HCT116 (cell line): ENCODE results near the gene ZNF592. TPM values are rescaled to one million over a fixed set of nuclear protein-coding genes. Genes with fewer than 3 reads are reported as not detected.

ENCODE experiments used
- ATAC-seq: fragments of 200-7000 bp; cut with Tn5 transposase; 2 replicates; pipeline ENCODE4 v1.9.1; 2020; ENCODE audit warnings: mild to moderate bottlenecking, moderate library complexity
- BruUV-seq: library from RNA; stranded (reverse); fragments of 400-500 nt; replicated peaks from 2 replicates; lab custom pipeline; 2021; lab: Mats Ljungman, UMichigan
- CTCF ChIA-PET: fragments of 300-600 bp; sonication (Branson Sonifier 250); formaldehyde crosslinking; loops from one replicate; lab custom pipeline; 2021; ENCODE audit warnings: antibody characterized with exemption; lab: Charles Lee
- POLR2A ChIA-PET: fragments of 300-600, 350-600 bp; sonication (Branson Sonifier 250); formaldehyde crosslinking; loops from one replicate; lab custom pipeline; 2021; ENCODE audit warnings: antibody characterized with exemption; lab: Charles Lee
- RAD21 ChIA-PET, 2 experiments: fragments of 300-600 bp; sonication (Branson Sonifier 250); formaldehyde crosslinking; loops; one replicate each; lab custom pipeline; 2023; ENCODE audit warnings: low total read pairs in 2 of 2; ENCODE audit not compliant: uncharacterized antibody in 2 of 2, unreplicated experiment in 2 of 2, low non-redundant PET in 1 of 2; lab: Charles Lee
- DNase-seq: peaks from one replicate; pipeline ENCODE4 v3.0.0-alpha.2; 2010; ENCODE audit warnings: low read depth, low spot score
- H2AFZ ChIP-seq: fragments of 200-600 bp; shearing (Covaris generic), sonication (generic); 2 replicates; pipeline ENCODE4 v1.6.1; 2017; ENCODE audit warnings: low read depth, mixed run types, mixed read lengths, antibody characterized with exemption, low read length; ENCODE audit not compliant: poor library complexity, severe bottlenecking
- H3K27ac ChIP-seq: 2 replicates; pipeline ENCODE4 v1.5.1; 2012; ENCODE audit warnings: low read depth, low read length
- H3K27me3 ChIP-seq: fragments of 200-600 bp; sonication (generic); 2 replicates; pipeline ENCODE4 v1.6.1; 2016; ENCODE audit warnings: mixed run types, low read length, mixed read lengths; ENCODE audit not compliant: insufficient read depth
- H3K36me3 ChIP-seq, 2 experiments: fragments of 200-500 bp in 1 of 2; fragments of 200-600 bp in 1 of 2; sonication (Bioruptor generic) in 1 of 2; sonication (generic) in 1 of 2; 2 replicates each; pipeline versions ENCODE4 v1.5.1 to v1.6.1; 2014 to 2016; ENCODE audit warnings: low read length in 2 of 2, inconsistent platforms in 1 of 2, mixed read lengths in 1 of 2, mixed run types in 1 of 2; ENCODE audit not compliant: insufficient read depth in 2 of 2, control insufficient read depth in 1 of 2
- H3K4me1 ChIP-seq, 2 experiments: fragments of 200-600 bp in 1 of 2; sonication (generic) in 1 of 2; 2 replicates each; pipeline versions ENCODE4 v1.5.1 to v1.6.1; 2012 to 2017; ENCODE audit warnings: low read length in 2 of 2, inconsistent platforms in 1 of 2, mild to moderate bottlenecking in 1 of 2, mixed read lengths in 1 of 2, mixed run types in 1 of 2, moderate library complexity in 1 of 2; ENCODE audit not compliant: insufficient read depth in 2 of 2, control insufficient read depth in 1 of 2
- H3K4me2 ChIP-seq: fragments of 200-600 bp; sonication (generic); 2 replicates; pipeline ENCODE4 v1.6.1; 2017; ENCODE audit warnings: mixed run types, low read length, mixed read lengths
- H3K4me3 ChIP-seq, 2 experiments: fragments of 200-600 bp in 1 of 2; sonication (generic) in 1 of 2; replicated peaks in 1 of 2; 2 replicates each; pipeline ENCODE4 v1.5.1; 2011 to 2016; ENCODE audit warnings: low read length in 2 of 2, control low read depth in 1 of 2, low read depth in 1 of 2, mild to moderate bottlenecking in 1 of 2, mixed read lengths in 1 of 2, mixed run types in 1 of 2
- H3K79me2 ChIP-seq: fragments of 200-600 bp; sonication (generic); 2 replicates; pipeline ENCODE4 v1.6.1; 2017; ENCODE audit warnings: mild to moderate bottlenecking, mixed run types, low read length, moderate library complexity, mixed read lengths; ENCODE audit not compliant: insufficient read depth
- H3K9ac ChIP-seq: fragments of 200-600 bp; sonication (generic); 2 replicates; pipeline ENCODE4 v1.6.1; 2016; ENCODE audit warnings: low read length, mixed read lengths
- H3K9me2 ChIP-seq: fragments of 200-600 bp; sonication (generic), shearing (Covaris generic); 2 replicates; pipeline ENCODE4 v1.6.1; 2017; ENCODE audit warnings: mixed run types, mild to moderate bottlenecking, moderate library complexity; ENCODE audit not compliant: insufficient read depth
- H3K9me3 ChIP-seq, 2 experiments: fragments of 200-500 bp in 1 of 2; fragments of 200-600 bp in 1 of 2; sonication (Bioruptor generic) in 1 of 2; sonication (generic) in 1 of 2; 2 replicates each; pipeline ENCODE4 v1.6.1; 2014 to 2017; ENCODE audit warnings: low read length in 2 of 2, mixed read lengths in 2 of 2, inconsistent platforms in 1 of 2, low read depth in 1 of 2, mild to moderate bottlenecking in 1 of 2, mixed run types in 1 of 2, moderate library complexity in 1 of 2; ENCODE audit not compliant: control insufficient read depth in 1 of 2, insufficient read depth in 1 of 2
- H4K20me1 ChIP-seq: fragments of 200-600 bp; sonication (generic), shearing (Covaris generic); 2 replicates; pipeline ENCODE4 v1.6.1; 2017; ENCODE audit warnings: mixed run types, mild to moderate bottlenecking, moderate library complexity; ENCODE audit not compliant: insufficient read depth
- CBX3 ChIP-seq: IDR thresholded peaks from 2 replicates; pipeline ENCODE4 v1.6.1; 2012; ENCODE audit warnings: low read depth
- CEBPB ChIP-seq: IDR thresholded peaks from 2 replicates; pipeline ENCODE4 v1.6.1; 2012; ENCODE audit warnings: low read depth
- ELF1 ChIP-seq: IDR thresholded peaks from 2 replicates; pipeline ENCODE4 v1.6.1; 2012; ENCODE audit warnings: low read depth, borderline replicate concordance
- EZH2 ChIP-seq: fragments of 200-600 bp; sonication (generic); IDR thresholded peaks from 2 replicates; pipeline ENCODE4 v1.6.1; 2017; ENCODE audit warnings: antibody characterized with exemption, mixed run types
- FOSL1 ChIP-seq: IDR thresholded peaks from 2 replicates; pipeline ENCODE4 v1.6.1; 2012; ENCODE audit warnings: low read depth
- JUND ChIP-seq: IDR thresholded peaks from 2 replicates; pipeline ENCODE4 v1.6.1; 2012
- RAD21 ChIP-seq: IDR thresholded peaks from 2 replicates; pipeline ENCODE4 v1.6.1; 2012; ENCODE audit warnings: low read depth, mild to moderate bottlenecking
- SRF ChIP-seq: IDR thresholded peaks from 2 replicates; pipeline ENCODE4 v1.6.1; 2012; ENCODE audit warnings: low read depth
- TCF7L2 ChIP-seq: IDR thresholded peaks from 2 replicates; pipeline ENCODE4 v1.7.0; 2011; ENCODE audit warnings: borderline replicate concordance, inconsistent platforms; ENCODE audit not compliant: insufficient read depth, insufficient read length; ENCODE audit errors: extremely low read depth
- intact Hi-C: fragments of 100-400 bp; cut with micrococcal nuclease; formaldehyde crosslinking; loops from 2 replicates; pipeline ENCODE4 v1.10.0; 2022
- total RNA-seq: library from RNA; stranded (reverse); gene quantifications from one replicate; pipeline ENCODE4 v1.2.1, GENCODE V29; 2021; ENCODE audit not compliant: unreplicated experiment
- TF ChIP-seq, protein P1 (sequence below): IDR thresholded peaks from 2 replicates; pipeline ENCODE4 v1.6.1; 2011; ENCODE audit warnings: mild to moderate bottlenecking, low read length, moderate library complexity; ENCODE audit not compliant: insufficient replicate concordance; ENCODE audit errors: extremely low read depth
- TF ChIP-seq, protein P2 (sequence below): IDR thresholded peaks from 2 replicates; pipeline ENCODE4 v1.6.1; 2012; ENCODE audit warnings: low read depth
- TF ChIP-seq, protein P3 (sequence below), 3 experiments: fragments of 200-600 bp in 1 of 3; sonication (generic) in 1 of 3; IDR thresholded peaks in 2 of 3; conservative IDR thresholded peaks in 1 of 3; 2 replicates each; pipeline ENCODE4 v1.5.1; 2012 to 2017; ENCODE audit warnings: low read depth in 2 of 3, low read length in 2 of 3, antibody characterized with exemption in 1 of 3, borderline replicate concordance in 1 of 3, control low read depth in 1 of 3, mild to moderate bottlenecking in 1 of 3, mixed read lengths in 1 of 3, mixed run types in 1 of 3, moderate library complexity in 1 of 3; ENCODE audit not compliant: insufficient read depth in 1 of 3

Gene ZNF592
- total RNA-seq, 1 experiment from 2014 or later: 26.4 TPM

DNA sequence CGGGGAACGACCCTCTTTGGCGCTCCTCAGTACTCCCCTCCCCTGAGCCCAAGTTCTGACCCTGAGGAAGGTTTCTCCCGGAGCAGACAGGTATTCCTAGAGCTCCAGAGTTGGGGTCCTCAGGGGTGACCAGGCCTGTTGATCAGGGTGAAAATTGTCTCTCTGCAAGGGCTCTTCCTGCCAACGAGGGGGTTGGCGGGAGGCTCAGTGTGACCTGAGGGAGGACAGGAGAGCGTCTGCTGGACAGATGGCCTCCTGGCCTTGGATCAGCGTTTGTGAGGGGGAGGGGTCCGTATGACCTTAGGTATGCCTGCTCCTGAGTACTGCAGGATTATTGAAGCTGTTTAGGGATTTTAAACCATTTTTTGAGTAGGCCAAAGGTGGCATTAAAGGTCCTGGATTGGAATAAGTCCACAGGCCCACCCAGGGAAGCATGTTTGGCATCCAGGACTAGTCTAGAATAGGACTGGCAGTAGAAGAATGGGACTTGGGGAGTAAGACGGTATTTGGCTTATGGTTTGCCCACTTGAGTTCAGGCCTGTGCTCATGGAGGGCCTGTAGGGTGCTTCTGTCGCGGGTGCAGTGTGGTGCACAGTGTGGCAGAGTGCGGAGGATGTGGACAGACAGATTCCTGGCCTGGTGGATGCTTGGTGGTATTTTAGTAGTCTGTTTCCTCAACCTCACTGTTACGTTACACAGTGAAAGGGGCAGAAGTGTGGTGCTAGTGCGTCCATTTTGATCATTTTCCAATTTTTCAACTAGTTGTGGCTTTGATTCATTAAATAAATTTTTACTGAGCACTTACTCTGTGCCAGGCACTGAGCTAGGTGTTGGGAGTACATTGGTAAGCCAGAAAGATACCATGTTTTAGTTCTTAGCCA is 959 bp downstream of the ZNF592 start:
- Histone ChIP-seq H3K9me3 (no peaks in the 10 kb centered on the region), H3K27me3 (no peaks in the 10 kb centered on the region), H2AFZ (no peak overlapping the region), H3K9ac (peak overlapping the region; percentile 87), H3K79me2 (peaks cover 56% of the 10 kb centered on the region), H3K36me3 (no peaks in the 10 kb centered on the region), H3K4me2 (peak overlapping the region; percentile 87), H3K9me2 (no peaks in the 10 kb centered on the region), H3K4me1 (peaks cover 4 to 29% of the 10 kb centered on the region in 2 experiments; a peak in 3 of 4 replicates), H3K4me3 (peak overlapping the region; percentile 98), H4K20me1 (peaks cover 4% of the 10 kb centered on the region; the same call in 1 of the 2 replicates), H3K27ac (peak overlapping the region; percentile 91)
- TF ChIP-seq, protein P1, sequence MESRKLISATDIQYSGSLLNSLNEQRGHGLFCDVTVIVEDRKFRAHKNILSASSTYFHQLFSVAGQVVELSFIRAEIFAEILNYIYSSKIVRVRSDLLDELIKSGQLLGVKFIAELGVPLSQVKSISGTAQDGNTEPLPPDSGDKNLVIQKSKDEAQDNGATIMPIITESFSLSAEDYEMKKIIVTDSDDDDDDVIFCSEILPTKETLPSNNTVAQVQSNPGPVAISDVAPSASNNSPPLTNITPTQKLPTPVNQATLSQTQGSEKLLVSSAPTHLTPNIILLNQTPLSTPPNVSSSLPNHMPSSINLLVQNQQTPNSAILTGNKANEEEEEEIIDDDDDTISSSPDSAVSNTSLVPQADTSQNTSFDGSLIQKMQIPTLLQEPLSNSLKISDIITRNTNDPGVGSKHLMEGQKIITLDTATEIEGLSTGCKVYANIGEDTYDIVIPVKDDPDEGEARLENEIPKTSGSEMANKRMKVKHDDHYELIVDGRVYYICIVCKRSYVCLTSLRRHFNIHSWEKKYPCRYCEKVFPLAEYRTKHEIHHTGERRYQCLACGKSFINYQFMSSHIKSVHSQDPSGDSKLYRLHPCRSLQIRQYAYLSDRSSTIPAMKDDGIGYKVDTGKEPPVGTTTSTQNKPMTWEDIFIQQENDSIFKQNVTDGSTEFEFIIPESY: no peak
- no peak for TF ChIP-seq ELF1
- TF ChIP-seq SRF: no peak
- no peak for TF ChIP-seq CBX3
- TF ChIP-seq, protein P2, sequence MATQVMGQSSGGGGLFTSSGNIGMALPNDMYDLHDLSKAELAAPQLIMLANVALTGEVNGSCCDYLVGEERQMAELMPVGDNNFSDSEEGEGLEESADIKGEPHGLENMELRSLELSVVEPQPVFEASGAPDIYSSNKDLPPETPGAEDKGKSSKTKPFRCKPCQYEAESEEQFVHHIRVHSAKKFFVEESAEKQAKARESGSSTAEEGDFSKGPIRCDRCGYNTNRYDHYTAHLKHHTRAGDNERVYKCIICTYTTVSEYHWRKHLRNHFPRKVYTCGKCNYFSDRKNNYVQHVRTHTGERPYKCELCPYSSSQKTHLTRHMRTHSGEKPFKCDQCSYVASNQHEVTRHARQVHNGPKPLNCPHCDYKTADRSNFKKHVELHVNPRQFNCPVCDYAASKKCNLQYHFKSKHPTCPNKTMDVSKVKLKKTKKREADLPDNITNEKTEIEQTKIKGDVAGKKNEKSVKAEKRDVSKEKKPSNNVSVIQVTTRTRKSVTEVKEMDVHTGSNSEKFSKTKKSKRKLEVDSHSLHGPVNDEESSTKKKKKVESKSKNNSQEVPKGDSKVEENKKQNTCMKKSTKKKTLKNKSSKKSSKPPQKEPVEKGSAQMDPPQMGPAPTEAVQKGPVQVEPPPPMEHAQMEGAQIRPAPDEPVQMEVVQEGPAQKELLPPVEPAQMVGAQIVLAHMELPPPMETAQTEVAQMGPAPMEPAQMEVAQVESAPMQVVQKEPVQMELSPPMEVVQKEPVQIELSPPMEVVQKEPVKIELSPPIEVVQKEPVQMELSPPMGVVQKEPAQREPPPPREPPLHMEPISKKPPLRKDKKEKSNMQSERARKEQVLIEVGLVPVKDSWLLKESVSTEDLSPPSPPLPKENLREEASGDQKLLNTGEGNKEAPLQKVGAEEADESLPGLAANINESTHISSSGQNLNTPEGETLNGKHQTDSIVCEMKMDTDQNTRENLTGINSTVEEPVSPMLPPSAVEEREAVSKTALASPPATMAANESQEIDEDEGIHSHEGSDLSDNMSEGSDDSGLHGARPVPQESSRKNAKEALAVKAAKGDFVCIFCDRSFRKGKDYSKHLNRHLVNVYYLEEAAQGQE: no peak
- TF ChIP-seq JUND: no peak
- TF ChIP-seq CEBPB: no peak
- no peak for TF ChIP-seq RAD21
- no peak for TF ChIP-seq EZH2
- no peak for TF ChIP-seq FOSL1
- TF ChIP-seq, protein P3, sequence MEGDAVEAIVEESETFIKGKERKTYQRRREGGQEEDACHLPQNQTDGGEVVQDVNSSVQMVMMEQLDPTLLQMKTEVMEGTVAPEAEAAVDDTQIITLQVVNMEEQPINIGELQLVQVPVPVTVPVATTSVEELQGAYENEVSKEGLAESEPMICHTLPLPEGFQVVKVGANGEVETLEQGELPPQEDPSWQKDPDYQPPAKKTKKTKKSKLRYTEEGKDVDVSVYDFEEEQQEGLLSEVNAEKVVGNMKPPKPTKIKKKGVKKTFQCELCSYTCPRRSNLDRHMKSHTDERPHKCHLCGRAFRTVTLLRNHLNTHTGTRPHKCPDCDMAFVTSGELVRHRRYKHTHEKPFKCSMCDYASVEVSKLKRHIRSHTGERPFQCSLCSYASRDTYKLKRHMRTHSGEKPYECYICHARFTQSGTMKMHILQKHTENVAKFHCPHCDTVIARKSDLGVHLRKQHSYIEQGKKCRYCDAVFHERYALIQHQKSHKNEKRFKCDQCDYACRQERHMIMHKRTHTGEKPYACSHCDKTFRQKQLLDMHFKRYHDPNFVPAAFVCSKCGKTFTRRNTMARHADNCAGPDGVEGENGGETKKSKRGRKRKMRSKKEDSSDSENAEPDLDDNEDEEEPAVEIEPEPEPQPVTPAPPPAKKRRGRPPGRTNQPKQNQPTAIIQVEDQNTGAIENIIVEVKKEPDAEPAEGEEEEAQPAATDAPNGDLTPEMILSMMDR (IDR thresholded peaks at IDR 0.05 in 2 of 3, conservative IDR thresholded peaks at IDR 0.05 in 1 of 3; ENCODE audit: borderline replicate concordance in 1 of 3, insufficient read depth in 1 of 3, low read depth in 2 of 3, low read length in 2 of 3): no peak
- no peak for TF ChIP-seq TCF7L2
- intact Hi-C loops: no loop called here
- ChIA-PET CTCF (no interaction called here), POLR2A (no interaction called here), RAD21 (no interaction called here)
- ATAC-seq (0 out of 2 replicates have a peak, but pooled peaks have one; percentile 6), DNase-seq (no peak)
- TSS peak; percentile 51 for BruUV-seq
